MCF 10A (cell line): ENCODE data around the gene PTPRM. TPM values are rescaled to one million over a fixed set of nuclear protein-coding genes. Genes with fewer than 3 reads are reported as not detected.

ENCODE experiments used
- BruUV-seq: library from RNA; stranded (reverse); fragments of 400-500 nt; replicated peaks from 2 replicates; lab custom pipeline; 2021; lab: Mats Ljungman, UMichigan
- CTCF ChIA-PET: fragments of 300-600 bp; sonication (Branson Sonifier 250); formaldehyde crosslinking; extraction: SDS; loops from one replicate; lab custom pipeline; 2021; ENCODE audit warnings: antibody characterized with exemption, inconsistent platforms; lab: Yijun Ruan, JAX
- POLR2A ChIA-PET: fragments of 300-600, 350-650 bp; sonication (Branson Sonifier 250); formaldehyde crosslinking; extraction: SDS; loops from one replicate; lab custom pipeline; 2020; ENCODE audit warnings: antibody characterized with exemption, inconsistent platforms; lab: Yijun Ruan, JAX
- DNase-seq: peaks from one replicate; pipeline ENCODE4 v3.0.0-alpha.2; 2018; ENCODE audit not compliant: unreplicated experiment
- H3K27ac Mint-ChIP-seq: one replicate; pipeline ENCODE4 v1.8.0; 2022; ENCODE audit warnings: mild to moderate bottlenecking, low read depth, mixed read lengths; ENCODE audit not compliant: unreplicated experiment
- H3K27me3 Mint-ChIP-seq: one replicate; pipeline ENCODE4 v1.8.0; 2022; ENCODE audit warnings: mixed read lengths; ENCODE audit not compliant: insufficient read depth, unreplicated experiment
- H3K36me3 Mint-ChIP-seq: one replicate; pipeline ENCODE4 v1.8.0; 2022; ENCODE audit warnings: mild to moderate bottlenecking, moderate library complexity, mixed read lengths; ENCODE audit not compliant: insufficient read depth, unreplicated experiment
- H3K4me1 Mint-ChIP-seq: one replicate; pipeline ENCODE4 v1.8.0; 2022; ENCODE audit warnings: mixed read lengths; ENCODE audit not compliant: insufficient read depth, unreplicated experiment
- H3K4me3 Mint-ChIP-seq: one replicate; pipeline ENCODE4 v1.8.0; 2022; ENCODE audit warnings: mild to moderate bottlenecking, moderate library complexity, mixed read lengths; ENCODE audit not compliant: unreplicated experiment
- H3K9me3 Mint-ChIP-seq: one replicate; pipeline ENCODE4 v1.8.0; 2022; ENCODE audit warnings: mixed read lengths; ENCODE audit not compliant: unreplicated experiment
- CTCF ChIP-seq: fragments of 200-600 bp; IDR thresholded peaks from one replicate; pipeline ENCODE4 v1.8.0; 2022; ENCODE audit warnings: antibody characterized with exemption, mild to moderate bottlenecking; ENCODE audit not compliant: unreplicated experiment
- intact Hi-C: fragments of 100-400 bp; cut with micrococcal nuclease; formaldehyde crosslinking; loops from 2 replicates; pipeline ENCODE4 v1.14.1; 2022
- total RNA-seq: library from RNA; stranded (reverse); gene quantifications from 2 replicates; pipeline ENCODE4 v1.2.3, GENCODE V29; 2022

The PTPRM gene
- total RNA-seq, 1 experiment from 2014 or later: 82.8 TPM

- Mint-ChIP-seq H3K27ac (peak overlapping the region; percentile 31), H3K4me3 (no peak overlapping the region), H3K9me3 (peaks cover 6% of the 10 kb centered on the region), H3K27me3 (no peaks in the 10 kb centered on the region), H3K4me1 (no peaks in the 10 kb centered on the region), H3K36me3 (peaks cover 12% of the 10 kb centered on the region)
- peak; percentile 12 for TF ChIP-seq CTCF
- ChIA-PET POLR2A (interaction anchor here (0.7 kb wide), 1 partner anchor 41 kb away, joined by 3 read pairs; no protein-coding TSS in a partner anchor), CTCF (interaction anchor here (0.7 to 1.1 kb wide), 3 partner anchors 65 to 534 kb away, joined by 3 to 4 read pairs (median 3); no protein-coding TSS in a partner anchor)
- intact Hi-C loops: no loop called here
- DNase-seq: no peak
- no TSS peak for BruUV-seq
Observed at GRCh38 chr18:8324343-8325065, 757.4 kb downstream of the PTPRM start.

- H3K9me3 Mint-ChIP-seq: peaks cover 6% of the 10 kb centered on the region
- ChIA-PET CTCF (no interaction called here), POLR2A (no interaction called here)
- H3K4me1 Mint-ChIP-seq: no peaks in the 10 kb centered on the region
- DNase-seq: no peak
- intact Hi-C loops: no loop called here
- H3K27ac Mint-ChIP-seq: no peak overlapping the region
- BruUV-seq: no TSS peak
- H3K27me3 Mint-ChIP-seq: no peaks in the 10 kb centered on the region
- H3K36me3 Mint-ChIP-seq: peaks cover 19% of the 10 kb centered on the region
- no peak overlapping the region for H3K4me3 Mint-ChIP-seq
- TF ChIP-seq CTCF: no peak
Observed at GRCh38 chr18:8326763-8327394, 759.8 kb downstream of the PTPRM start.

GRCh38 chr18:8328126-8328525 is 761.0 kb downstream of the PTPRM start:
- ChIA-PET POLR2A (interaction anchor here (0.6 kb wide), 1 partner anchor 102 kb away, joined by 3 read pairs; no protein-coding TSS in a partner anchor), CTCF (interaction anchor here (0.6 kb wide), 1 partner anchor 288 kb away, joined by 5 read pairs; no protein-coding TSS in a partner anchor)
- no peak for TF ChIP-seq CTCF
- H3K27me3 Mint-ChIP-seq: no peaks in the 10 kb centered on the region
- no peaks in the 10 kb centered on the region for H3K4me1 Mint-ChIP-seq
- H3K36me3 Mint-ChIP-seq: peaks cover 22% of the 10 kb centered on the region
- H3K27ac Mint-ChIP-seq: no peak overlapping the region
- BruUV-seq: no TSS peak
- peaks cover 6% of the 10 kb centered on the region for H3K9me3 Mint-ChIP-seq
- no peak for DNase-seq
- no peak overlapping the region for H3K4me3 Mint-ChIP-seq
- intact Hi-C loops: no loop called here

GRCh38 chr18:8329186-8329771 is 762.2 kb downstream of the PTPRM start:
- intact Hi-C loops: no loop called here
- Mint-ChIP-seq H3K4me3 (no peak overlapping the region), H3K27ac (no peak overlapping the region), H3K9me3 (peaks cover 6% of the 10 kb centered on the region), H3K27me3 (no peaks in the 10 kb centered on the region), H3K36me3 (peaks cover 25% of the 10 kb centered on the region), H3K4me1 (no peaks in the 10 kb centered on the region)
- POLR2A ChIA-PET: interaction anchor here (0.9 to 1.3 kb wide), 2 partner anchors 45 to 384 kb away, joined by 3 read pairs; no protein-coding TSS in a partner anchor
- BruUV-seq: no TSS peak
- CTCF ChIA-PET: interaction anchor here (1.6 kb wide), 1 partner anchor 9 kb away, joined by 7 read pairs; no protein-coding TSS in a partner anchor
- DNase-seq: peak; percentile 39
- TF ChIP-seq CTCF: no peak
